ENCODE results near the gene GTF2IRD1.
"Not testable (repeated sequence)": the region's sequence is repeated elsewhere in the genome, so short reads cannot be mapped to it uniquely, and the experiment has no call there.

Gene GTF2IRD1

GRCh38 chr7:74494076-74494548, 40.4 kb downstream of the GTF2IRD1 start:
- DNase-seq: no peak

GRCh38 chr7:74495112-74496086, 41.7 kb downstream of the GTF2IRD1 start:
- no peak for DNase-seq

GRCh38 chr7:74496272-74496671, 42.6 kb downstream of the GTF2IRD1 start:
- DNase-seq: no peak

GRCh38 chr7:74496773-74497172, 43.1 kb downstream of the GTF2IRD1 start:
- not testable (repeated sequence) for DNase-seq

- no peak for DNase-seq
Measured at GRCh38 chr7:74498354-74498753, 44.6 kb downstream of the GTF2IRD1 start.

- DNase-seq: no peak
Measured at GRCh38 chr7:74498996-74499834, 45.5 kb downstream of the GTF2IRD1 start.

- DNase-seq: no peak
Measured at GRCh38 chr7:74499835-74500388, 46.2 kb downstream of the GTF2IRD1 start.

- no peak for DNase-seq
Measured at GRCh38 chr7:74501298-74501697, 47.6 kb downstream of the GTF2IRD1 start.

GRCh38 chr7:74502216-74502891, 48.6 kb downstream of the GTF2IRD1 start:
- no peak for DNase-seq

- no peak for DNase-seq
Measured at GRCh38 chr7:74503061-74503460, 49.4 kb downstream of the GTF2IRD1 start.

GRCh38 chr7:74503943-74504342, 50.2 kb downstream of the GTF2IRD1 start:
- no peak for DNase-seq

GRCh38 chr7:74505471-74506324, 52.0 kb downstream of the GTF2IRD1 start:
- DNase-seq: no peak

- DNase-seq: no peak
Measured at GRCh38 chr7:74506325-74506724, 52.6 kb downstream of the GTF2IRD1 start.

- no peak for DNase-seq
Measured at GRCh38 chr7:74507538-74508319, 54.0 kb downstream of the GTF2IRD1 start.

- not testable (repeated sequence) for DNase-seq
Measured at GRCh38 chr7:74509453-74509852, 55.7 kb downstream of the GTF2IRD1 start.

- DNase-seq: no peak
Measured at GRCh38 chr7:74511345-74511744, 57.6 kb downstream of the GTF2IRD1 start.

GRCh38 chr7:74512762-74513161, 59.1 kb downstream of the GTF2IRD1 start:
- DNase-seq: no peak

- DNase-seq: no peak
Measured at GRCh38 chr7:74514131-74514591, 60.5 kb downstream of the GTF2IRD1 start.

GRCh38 chr7:74515276-74515675, 61.6 kb downstream of the GTF2IRD1 start:
- no peak for DNase-seq

- DNase-seq: no peak
Measured at GRCh38 chr7:74516214-74516613, 62.5 kb downstream of the GTF2IRD1 start.

GRCh38 chr7:74518041-74518440, 64.3 kb downstream of the GTF2IRD1 start:
- no peak for DNase-seq
